Panc1 (cell line): ENCODE results near the gene DGCR2. TPM values are rescaled to one million over a fixed set of nuclear protein-coding genes. Genes with fewer than 3 reads are reported as not detected.

Experiments used
- ATAC-seq: fragments of 200-7000 bp; cut with Tn5 transposase; 2 replicates; pipeline ENCODE4 v1.9.1; 2020; ENCODE audit warnings: mild to moderate bottlenecking, moderate library complexity
- BruUV-seq: library from RNA; stranded (reverse); fragments of 400-500 nt; replicated peaks from 2 replicates; lab custom pipeline; 2021; lab: Mats Ljungman, UMichigan
- CTCF ChIA-PET: fragments of 300-600 bp; sonication (Branson Sonifier 250); formaldehyde crosslinking; loops from one replicate; lab custom pipeline; 2022; ENCODE audit warnings: antibody characterized with exemption; lab: Charles Lee
- POLR2A ChIA-PET: fragments of 300-600 bp; sonication (Branson Sonifier 250); formaldehyde crosslinking; loops from one replicate; lab custom pipeline; 2022; ENCODE audit warnings: antibody characterized with exemption; lab: Charles Lee
- DNase-seq: peaks from one replicate; pipeline ENCODE4 v3.0.0-alpha.2; 2010; ENCODE audit warnings: low read depth, low spot score
- H3K27ac ChIP-seq: 2 replicates; pipeline ENCODE4 v1.5.1; 2011; ENCODE audit warnings: mild to moderate bottlenecking, low read length, inconsistent platforms
- H3K27me3 ChIP-seq: fragments of 200-500 bp; sonication (Bioruptor generic); 2 replicates; pipeline ENCODE4 v1.6.0; 2014; ENCODE audit warnings: low read length, inconsistent platforms; ENCODE audit not compliant: control insufficient read depth, insufficient read depth
- H3K36me3 ChIP-seq: fragments of 200-500 bp; sonication (Bioruptor generic); 2 replicates; pipeline ENCODE4 v1.5.1; 2014; ENCODE audit warnings: inconsistent platforms, mild to moderate bottlenecking, low read length, moderate library complexity; ENCODE audit not compliant: control insufficient read depth, insufficient read depth
- H3K4me1 ChIP-seq: 2 replicates; pipeline ENCODE4 v1.5.1; 2011; ENCODE audit warnings: inconsistent platforms, mild to moderate bottlenecking, low read length, moderate library complexity; ENCODE audit not compliant: control insufficient read depth, insufficient read depth
- H3K4me3 ChIP-seq, 2 experiments: 2 replicates each; pipeline ENCODE4 v1.5.1; 2011 to 2012; ENCODE audit warnings: low read depth in 2 of 2, low read length in 2 of 2, mild to moderate bottlenecking in 2 of 2, inconsistent platforms in 1 of 2, moderate library complexity in 1 of 2
- H3K9me3 ChIP-seq: fragments of 200-500 bp; sonication (Bioruptor generic); 2 replicates; pipeline ENCODE4 v1.5.1; 2014; ENCODE audit warnings: low read depth, mild to moderate bottlenecking, inconsistent platforms, low read length, moderate library complexity; ENCODE audit not compliant: control insufficient read depth, insufficient read depth
- POLR2AphosphoS5 ChIP-seq: IDR thresholded peaks from 2 replicates; pipeline ENCODE4 v1.6.1; 2012; ENCODE audit warnings: mild to moderate bottlenecking, low read depth, low read length, moderate library complexity
- SIN3A ChIP-seq: IDR thresholded peaks from 2 replicates; pipeline ENCODE4 v1.6.1; 2012; ENCODE audit warnings: low read depth, mild to moderate bottlenecking, low read length, moderate library complexity, borderline replicate concordance; ENCODE audit not compliant: insufficient read depth
- TCF7L2 ChIP-seq: IDR thresholded peaks from 2 replicates; pipeline ENCODE4 v1.6.1; 2011; ENCODE audit warnings: mild to moderate bottlenecking, low read depth, low read length, inconsistent platforms
- in situ Hi-C: cut with HindIII; loops from 2 replicates; pipeline ENCODE4 v1.10.0; 2016; ENCODE audit warnings: low sequenced_read_pairs, low pct_unique_long_range_greater_than_20kb
- intact Hi-C: fragments of 100-400 bp; cut with micrococcal nuclease; formaldehyde crosslinking; loops from one replicate; pipeline ENCODE4 v1.10.0; 2022; ENCODE audit not compliant: unreplicated experiment
- total RNA-seq: library from RNA; stranded (reverse); gene quantifications from one replicate; pipeline ENCODE4 v1.2.1, GENCODE V29; 2021; ENCODE audit not compliant: unreplicated experiment
- TF ChIP-seq, protein P1 (sequence below): fragments of 450-650 bp; IDR thresholded peaks from 2 replicates; pipeline ENCODE4 v1.5.1; 2017; ENCODE audit warnings: mild to moderate bottlenecking
- TF ChIP-seq, protein P2 (sequence below), 2 experiments: IDR thresholded peaks; 2 replicates each; pipeline ENCODE4 v1.6.1; 2011 to 2012; ENCODE audit warnings: low read depth in 2 of 2, control low read depth in 1 of 2, low read length in 1 of 2, mild to moderate bottlenecking in 1 of 2, moderate library complexity in 1 of 2; ENCODE audit not compliant: insufficient read depth in 1 of 2

Gene DGCR2
- total RNA-seq, 1 experiment from 2014 or later = 35.1 TPM

DNA sequence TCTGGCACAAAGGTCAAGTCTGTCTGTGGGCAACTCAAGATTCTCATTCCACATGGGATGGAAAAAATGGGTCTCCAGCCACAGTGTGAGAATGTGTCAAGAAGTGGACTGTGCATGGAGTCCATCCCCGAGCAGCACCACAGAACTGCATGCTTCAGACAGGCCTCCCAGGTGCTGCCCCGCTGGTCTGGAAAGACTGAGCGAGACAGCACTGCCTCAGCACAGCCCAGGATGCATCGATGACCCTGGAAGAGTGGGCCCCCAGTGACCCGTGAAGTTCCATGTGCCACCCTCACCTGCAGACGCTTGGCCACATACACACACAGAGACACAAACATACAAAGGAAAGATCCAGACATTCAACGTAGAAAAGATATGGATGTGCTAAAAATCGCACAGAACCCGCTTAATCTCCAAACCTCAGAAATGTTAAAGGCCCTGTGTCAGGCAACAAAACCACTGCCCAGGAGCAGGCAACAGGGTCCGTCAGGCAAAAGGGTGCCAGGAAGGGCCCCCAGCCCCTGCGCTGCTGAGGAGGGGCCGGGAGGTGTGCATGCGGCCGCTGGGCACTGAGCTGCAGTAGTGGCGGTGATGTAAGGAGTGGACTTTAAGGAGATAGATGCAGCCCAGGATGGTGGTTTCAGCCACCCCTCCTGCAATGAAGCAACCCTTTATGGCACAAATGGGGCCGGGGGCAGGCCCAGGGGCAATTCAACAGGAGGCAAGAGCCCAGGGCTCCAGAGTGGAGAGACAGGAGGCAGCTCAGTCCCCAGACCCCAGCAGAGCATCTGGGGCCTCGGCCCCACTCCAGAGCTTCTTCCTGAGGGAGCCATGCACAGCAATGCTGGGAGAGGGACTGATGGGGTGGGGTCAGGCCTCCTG lies 84.7 kb downstream of the DGCR2 start:
- Histone ChIP-seq H3K4me3 (no peak overlapping the region), H3K27me3 (no peaks in the 10 kb centered on the region), H3K9me3 (no peaks in the 10 kb centered on the region), H3K27ac (no peak overlapping the region), H3K4me1 (no peaks in the 10 kb centered on the region), H3K36me3 (no peaks in the 10 kb centered on the region)
- ChIA-PET POLR2A (interaction anchor here (0.6 kb wide), 1 partner anchor 81 kb away, joined by 4 read pairs; no protein-coding TSS in a partner anchor), CTCF (no interaction called here)
- intact Hi-C loops (no loop called here), in situ Hi-C loops (no loop called here)
- DNase-seq (no peak), ATAC-seq (no peak)
- no TSS peak for BruUV-seq
- TF ChIP-seq, protein P1, sequence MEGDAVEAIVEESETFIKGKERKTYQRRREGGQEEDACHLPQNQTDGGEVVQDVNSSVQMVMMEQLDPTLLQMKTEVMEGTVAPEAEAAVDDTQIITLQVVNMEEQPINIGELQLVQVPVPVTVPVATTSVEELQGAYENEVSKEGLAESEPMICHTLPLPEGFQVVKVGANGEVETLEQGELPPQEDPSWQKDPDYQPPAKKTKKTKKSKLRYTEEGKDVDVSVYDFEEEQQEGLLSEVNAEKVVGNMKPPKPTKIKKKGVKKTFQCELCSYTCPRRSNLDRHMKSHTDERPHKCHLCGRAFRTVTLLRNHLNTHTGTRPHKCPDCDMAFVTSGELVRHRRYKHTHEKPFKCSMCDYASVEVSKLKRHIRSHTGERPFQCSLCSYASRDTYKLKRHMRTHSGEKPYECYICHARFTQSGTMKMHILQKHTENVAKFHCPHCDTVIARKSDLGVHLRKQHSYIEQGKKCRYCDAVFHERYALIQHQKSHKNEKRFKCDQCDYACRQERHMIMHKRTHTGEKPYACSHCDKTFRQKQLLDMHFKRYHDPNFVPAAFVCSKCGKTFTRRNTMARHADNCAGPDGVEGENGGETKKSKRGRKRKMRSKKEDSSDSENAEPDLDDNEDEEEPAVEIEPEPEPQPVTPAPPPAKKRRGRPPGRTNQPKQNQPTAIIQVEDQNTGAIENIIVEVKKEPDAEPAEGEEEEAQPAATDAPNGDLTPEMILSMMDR = no peak
- TF ChIP-seq POLR2AphosphoS5 (no peak), SIN3A (no peak), TCF7L2 (no peak)
- TF ChIP-seq, protein P2, sequence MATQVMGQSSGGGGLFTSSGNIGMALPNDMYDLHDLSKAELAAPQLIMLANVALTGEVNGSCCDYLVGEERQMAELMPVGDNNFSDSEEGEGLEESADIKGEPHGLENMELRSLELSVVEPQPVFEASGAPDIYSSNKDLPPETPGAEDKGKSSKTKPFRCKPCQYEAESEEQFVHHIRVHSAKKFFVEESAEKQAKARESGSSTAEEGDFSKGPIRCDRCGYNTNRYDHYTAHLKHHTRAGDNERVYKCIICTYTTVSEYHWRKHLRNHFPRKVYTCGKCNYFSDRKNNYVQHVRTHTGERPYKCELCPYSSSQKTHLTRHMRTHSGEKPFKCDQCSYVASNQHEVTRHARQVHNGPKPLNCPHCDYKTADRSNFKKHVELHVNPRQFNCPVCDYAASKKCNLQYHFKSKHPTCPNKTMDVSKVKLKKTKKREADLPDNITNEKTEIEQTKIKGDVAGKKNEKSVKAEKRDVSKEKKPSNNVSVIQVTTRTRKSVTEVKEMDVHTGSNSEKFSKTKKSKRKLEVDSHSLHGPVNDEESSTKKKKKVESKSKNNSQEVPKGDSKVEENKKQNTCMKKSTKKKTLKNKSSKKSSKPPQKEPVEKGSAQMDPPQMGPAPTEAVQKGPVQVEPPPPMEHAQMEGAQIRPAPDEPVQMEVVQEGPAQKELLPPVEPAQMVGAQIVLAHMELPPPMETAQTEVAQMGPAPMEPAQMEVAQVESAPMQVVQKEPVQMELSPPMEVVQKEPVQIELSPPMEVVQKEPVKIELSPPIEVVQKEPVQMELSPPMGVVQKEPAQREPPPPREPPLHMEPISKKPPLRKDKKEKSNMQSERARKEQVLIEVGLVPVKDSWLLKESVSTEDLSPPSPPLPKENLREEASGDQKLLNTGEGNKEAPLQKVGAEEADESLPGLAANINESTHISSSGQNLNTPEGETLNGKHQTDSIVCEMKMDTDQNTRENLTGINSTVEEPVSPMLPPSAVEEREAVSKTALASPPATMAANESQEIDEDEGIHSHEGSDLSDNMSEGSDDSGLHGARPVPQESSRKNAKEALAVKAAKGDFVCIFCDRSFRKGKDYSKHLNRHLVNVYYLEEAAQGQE (IDR thresholded peaks at IDR 0.05; ENCODE audit: insufficient read depth in 1 of 2, low read depth in 2 of 2, low read length in 1 of 2) = no peak

DNA sequence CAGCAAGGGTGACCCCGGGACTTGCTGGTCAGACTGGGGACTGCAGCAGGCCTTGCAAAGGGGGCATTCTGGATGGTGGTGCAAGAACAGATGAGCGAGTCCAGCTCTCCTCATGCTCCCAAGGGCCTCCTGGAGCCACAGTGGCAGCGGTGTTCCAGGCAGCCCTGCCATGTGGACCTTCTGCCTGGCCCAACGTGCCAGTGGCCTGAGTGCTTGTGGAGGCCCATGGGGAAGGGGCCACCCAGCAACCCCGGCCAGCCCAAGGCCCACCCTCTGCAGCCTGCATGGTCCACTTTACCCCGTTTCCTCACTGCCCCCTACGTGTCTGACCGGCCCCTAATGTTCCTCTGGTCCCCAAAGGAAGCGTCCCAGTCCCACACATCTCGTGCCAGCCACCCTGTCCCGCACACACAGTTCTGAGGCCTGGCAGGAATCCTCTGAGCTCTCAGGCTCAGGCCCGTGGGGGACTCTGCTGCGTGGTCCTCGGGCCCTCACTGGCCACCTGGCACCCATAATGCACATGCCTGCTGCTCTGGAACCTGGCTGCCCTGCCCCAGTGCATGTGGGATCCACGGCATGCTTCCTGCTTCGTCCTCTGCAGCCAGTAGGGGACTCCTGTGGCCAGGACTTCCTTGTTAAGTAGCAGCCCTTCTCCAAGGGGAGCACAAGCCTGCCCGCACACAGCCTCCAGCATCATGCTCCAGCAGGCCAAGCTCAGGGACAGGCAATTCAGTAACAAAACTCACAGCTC lies 85.5 kb downstream of the DGCR2 start:
- POLR2A ChIA-PET = interaction anchor here (0.6 kb wide), 1 partner anchor 80 kb away, joined by 4 read pairs; no protein-coding TSS in a partner anchor
- BruUV-seq = TSS peak; percentile 57
- peak; percentile 56 for ATAC-seq

More for the DNA sequence above, 85.5 kb downstream of the DGCR2 start:
- no peak for DNase-seq
- in situ Hi-C loops (no loop called here), intact Hi-C loops (no loop called here)
- TF ChIP-seq SIN3A = no peak
- no peak for TF ChIP-seq TCF7L2
- no peak for TF ChIP-seq POLR2AphosphoS5
- TF ChIP-seq, protein P1 = no peak; the same call in 1 of the 2 replicates
- TF ChIP-seq, protein P2 (IDR thresholded peaks at IDR 0.05; ENCODE audit: insufficient read depth in 1 of 2, low read depth in 2 of 2, low read length in 1 of 2) = no peak
- no peaks in the 10 kb centered on the region for H3K36me3 ChIP-seq
- H3K4me1 ChIP-seq = no peaks in the 10 kb centered on the region
- H3K27ac ChIP-seq = no peak overlapping the region
- H3K4me3 ChIP-seq = no peak overlapping the region
- CTCF ChIA-PET = no interaction called here
- no peaks in the 10 kb centered on the region for H3K9me3 ChIP-seq
- H3K27me3 ChIP-seq = no peaks in the 10 kb centered on the region
